Gastroesophageal sphincter (tissue), 3 donors: ENCODE data around the gene LRP11.

ENCODE experiments used
- CTCF ChIP-seq, 4 experiments: fragments of 200-600 bp in 2 of 4; fragments of 450-650 bp in 2 of 4; sonication (generic) in 1 of 4; IDR thresholded peaks; one replicate each; pipeline ENCODE4 v1.5.1; 2017 to 2019; ENCODE audit warnings: antibody characterized with exemption in 4 of 4, mild to moderate bottlenecking in 2 of 4, moderate library complexity in 2 of 4
- EP300 ChIP-seq: sonication (generic); formaldehyde crosslinking; IDR thresholded peaks from one replicate; pipeline ENCODE4 v1.6.1; 2017; ENCODE audit warnings: antibody characterized with exemption, mild to moderate bottlenecking
- POLR2A ChIP-seq, 2 donors: fragments of 450-650 bp; IDR thresholded peaks; one replicate each; pipeline ENCODE4 v1.6.1; 2017; ENCODE audit warnings: antibody characterized with exemption in 2 of 2, mild to moderate bottlenecking in 2 of 2, moderate library complexity in 1 of 2
- POLR2AphosphoS5 ChIP-seq: sonication (generic); formaldehyde crosslinking; IDR thresholded peaks from one replicate; pipeline ENCODE4 v1.6.1; 2017; ENCODE audit warnings: antibody characterized with exemption

DNA sequence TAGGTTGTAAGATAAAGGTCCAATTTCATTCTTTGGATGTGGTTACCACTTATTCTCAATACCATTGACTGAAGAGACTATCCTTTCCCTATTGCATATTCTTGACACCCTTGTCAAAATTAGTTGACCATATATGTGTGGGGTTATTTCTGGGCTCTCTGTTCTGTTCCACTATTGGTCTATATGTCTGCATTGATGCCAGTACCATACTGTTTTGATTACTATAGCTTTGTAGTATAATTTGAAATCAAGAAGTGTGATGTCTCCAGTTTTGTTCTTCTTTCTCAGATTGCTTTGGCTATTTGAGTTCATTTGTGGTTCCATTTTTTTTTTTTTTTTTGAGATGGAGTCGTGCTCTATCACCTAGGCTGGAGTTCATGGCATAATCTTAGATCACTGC lies 8.1 kb upstream of the LRP11 start:
- TF ChIP-seq CTCF (IDR thresholded peaks at IDR 0.05): no peak
- TF ChIP-seq POLR2AphosphoS5: no peak
- no peak for TF ChIP-seq POLR2A (IDR thresholded peaks at IDR 0.05)
- TF ChIP-seq EP300: no peak
